Left forelimb (tissue), 1 donor: Measurements from ENCODE around the gene ZNF366.

Source experiments
- DNase-seq: peaks from one replicate; pipeline ENCODE4 v3.0.0-alpha.2; 2018; ENCODE audit warnings: low spot score

ZNF366 gene, protein sequence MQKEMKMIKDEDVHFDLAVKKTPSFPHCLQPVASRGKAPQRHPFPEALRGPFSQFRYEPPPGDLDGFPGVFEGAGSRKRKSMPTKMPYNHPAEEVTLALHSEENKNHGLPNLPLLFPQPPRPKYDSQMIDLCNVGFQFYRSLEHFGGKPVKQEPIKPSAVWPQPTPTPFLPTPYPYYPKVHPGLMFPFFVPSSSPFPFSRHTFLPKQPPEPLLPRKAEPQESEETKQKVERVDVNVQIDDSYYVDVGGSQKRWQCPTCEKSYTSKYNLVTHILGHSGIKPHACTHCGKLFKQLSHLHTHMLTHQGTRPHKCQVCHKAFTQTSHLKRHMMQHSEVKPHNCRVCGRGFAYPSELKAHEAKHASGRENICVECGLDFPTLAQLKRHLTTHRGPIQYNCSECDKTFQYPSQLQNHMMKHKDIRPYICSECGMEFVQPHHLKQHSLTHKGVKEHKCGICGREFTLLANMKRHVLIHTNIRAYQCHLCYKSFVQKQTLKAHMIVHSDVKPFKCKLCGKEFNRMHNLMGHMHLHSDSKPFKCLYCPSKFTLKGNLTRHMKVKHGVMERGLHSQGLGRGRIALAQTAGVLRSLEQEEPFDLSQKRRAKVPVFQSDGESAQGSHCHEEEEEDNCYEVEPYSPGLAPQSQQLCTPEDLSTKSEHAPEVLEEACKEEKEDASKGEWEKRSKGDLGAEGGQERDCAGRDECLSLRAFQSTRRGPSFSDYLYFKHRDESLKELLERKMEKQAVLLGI

DNA sequence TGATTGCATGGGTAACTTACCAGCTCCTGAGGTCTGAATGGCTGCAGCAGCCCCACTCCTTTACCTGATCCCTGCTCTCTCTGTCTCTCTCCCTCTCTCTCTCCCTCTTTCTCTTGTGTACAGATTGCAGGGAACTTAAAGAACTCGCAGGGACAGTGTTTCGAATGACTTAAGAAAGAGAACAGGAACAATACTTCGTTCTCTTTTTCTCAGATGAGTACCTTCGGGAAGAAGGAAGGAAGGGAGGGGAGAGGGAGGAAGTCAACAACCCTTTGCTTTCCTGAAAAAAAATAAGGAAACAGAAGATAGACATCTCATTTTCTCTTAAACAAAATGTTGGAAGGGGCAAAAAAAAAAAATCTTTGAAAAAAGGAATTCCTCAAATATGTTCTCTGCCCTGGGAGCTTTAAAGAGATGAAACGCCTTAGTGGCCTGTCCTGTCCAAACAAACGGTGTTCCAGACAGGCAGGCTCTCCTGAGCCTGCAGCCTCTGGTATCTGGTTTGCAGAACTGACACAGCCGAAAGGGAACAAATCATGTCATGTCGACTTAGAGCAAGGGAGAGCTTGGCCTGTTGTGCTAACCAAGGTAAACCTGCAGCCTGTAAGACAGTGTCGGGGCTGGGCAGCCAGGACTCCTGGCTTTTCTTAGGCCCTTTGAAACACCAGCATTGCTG lies at the start of gene ZNF366:
Gene ZNF366 (minus strand): TSS at position 180 of the 676 bp plus-strand sequence. CDS start 45,914 bp downstream, outside the sequence.
- DNase-seq: no peak

DNA sequence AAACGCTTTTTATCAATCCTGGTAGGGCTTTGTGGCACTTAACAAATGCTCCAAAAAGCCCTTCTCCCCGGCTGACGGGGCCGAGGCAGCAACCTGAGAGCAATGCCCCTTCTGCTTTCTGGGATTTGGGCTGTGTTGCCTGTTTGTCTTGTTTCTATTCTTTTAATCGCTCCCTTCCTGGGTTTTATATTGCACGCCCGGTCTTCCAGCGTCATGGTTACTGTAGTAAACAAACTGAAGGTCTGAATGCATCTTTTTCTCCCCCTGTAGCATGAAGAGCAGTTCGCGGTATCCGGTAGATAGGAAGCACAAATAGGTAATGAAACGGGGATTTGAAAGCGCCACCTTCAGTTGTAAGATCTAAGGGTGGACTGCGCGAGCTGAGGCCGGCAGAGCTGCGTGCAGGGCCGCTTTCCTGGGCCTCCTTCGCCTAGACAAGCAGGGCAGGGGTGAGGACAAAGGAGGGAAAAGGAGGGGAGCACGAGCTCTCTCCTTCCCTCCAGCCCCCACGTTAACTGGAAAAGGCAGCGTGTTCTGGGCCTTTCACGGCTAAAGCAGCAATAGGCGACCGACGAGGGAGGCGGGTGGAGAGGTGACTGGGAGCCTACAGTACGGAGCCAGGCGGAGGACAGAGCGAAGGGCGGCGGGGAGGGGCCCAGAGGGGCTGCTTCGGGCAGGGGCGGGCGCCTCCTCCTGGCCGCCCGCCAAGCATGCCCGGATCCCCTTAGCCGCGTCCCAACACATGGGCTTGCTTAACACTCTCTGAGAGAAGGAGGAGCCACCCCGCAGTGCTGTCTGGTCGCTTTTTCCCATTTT lies 49.3 kb upstream of the ZNF366 start:
- peak; percentile 87 for DNase-seq

DNA sequence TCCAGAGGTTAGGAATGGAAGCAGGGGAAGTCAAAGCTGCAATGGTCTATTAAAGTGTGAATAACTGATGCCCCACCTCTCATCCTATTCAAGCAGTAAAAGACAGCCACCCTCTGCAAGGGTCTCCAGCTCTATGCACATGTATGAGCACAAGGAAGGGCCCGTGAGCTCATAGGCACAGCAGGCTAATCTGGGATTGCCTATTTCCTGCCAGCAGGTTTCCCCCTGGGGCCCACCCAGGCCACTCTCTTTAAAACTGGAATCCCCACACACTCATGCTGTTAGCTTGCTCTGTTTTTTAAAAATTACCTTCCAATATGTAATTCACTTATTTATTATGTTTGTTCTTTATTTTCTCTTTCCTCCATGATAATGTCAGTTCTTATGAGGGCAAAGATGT lies 48.7 kb upstream of the ZNF366 start:
- no peak for DNase-seq

DNA sequence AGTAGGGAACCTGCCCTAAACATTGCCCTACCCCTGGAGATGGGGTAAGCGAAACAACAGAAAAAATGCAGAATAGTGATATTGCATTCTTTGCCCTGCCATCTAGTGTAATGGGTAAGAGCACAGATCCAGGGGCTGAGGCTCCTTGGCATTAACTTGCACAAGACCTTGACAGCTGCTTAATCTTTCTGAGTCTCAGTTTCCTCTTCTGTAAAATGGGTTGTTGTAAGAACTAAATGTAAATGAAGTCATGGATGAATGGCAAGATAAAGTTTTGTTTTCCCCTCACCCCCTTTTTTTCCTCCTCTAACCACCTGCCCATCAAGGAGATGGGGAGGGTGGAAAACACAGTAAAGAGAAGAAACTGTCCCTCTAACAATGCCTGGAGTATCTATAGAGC lies 47.7 kb upstream of the ZNF366 start:
- DNase-seq: no peak

DNA sequence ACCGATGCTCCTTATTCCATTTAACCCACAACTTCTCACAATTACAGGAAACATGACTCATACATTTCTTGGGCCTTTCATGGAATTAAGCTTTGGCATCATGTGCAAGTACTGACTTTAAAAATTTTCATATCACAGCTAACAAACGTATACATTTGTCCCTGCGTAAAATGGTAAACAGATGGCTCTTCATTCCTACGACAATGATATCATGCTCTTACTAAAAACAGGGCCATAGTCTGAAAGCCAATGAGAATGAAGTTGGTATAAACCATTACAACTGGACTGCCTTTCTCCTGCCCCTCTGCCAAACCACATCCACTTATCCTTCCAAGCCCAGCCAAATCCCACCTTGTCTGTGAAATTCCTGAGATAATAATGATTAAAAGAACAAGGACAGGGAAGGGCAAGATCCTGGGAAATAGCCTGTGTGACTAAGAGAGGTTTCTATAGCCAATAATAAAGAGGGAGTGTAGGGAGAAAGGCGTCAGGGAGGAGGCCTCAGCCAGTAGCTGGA lies 44.9 kb upstream of the ZNF366 start:
- DNase-seq: no peak

DNA sequence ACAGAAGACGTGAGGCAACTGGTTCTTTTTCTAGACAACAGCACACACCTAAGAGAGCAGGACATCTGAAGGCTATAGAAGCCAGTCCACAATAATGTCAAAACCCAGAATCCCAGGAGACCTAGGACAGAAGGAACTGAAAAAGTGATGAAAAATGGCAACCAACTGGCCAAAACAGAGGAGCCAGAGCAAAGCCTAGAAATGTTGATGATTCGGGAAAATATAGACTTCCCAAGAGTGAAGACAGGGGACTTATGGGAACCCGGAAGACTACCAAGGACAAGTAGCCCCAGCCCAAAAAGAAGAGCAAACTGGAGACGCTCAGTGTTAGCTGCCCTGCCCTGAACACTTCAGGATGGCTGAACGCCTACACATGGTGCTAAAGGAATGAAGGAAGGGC lies 43.4 kb upstream of the ZNF366 start:
- DNase-seq: no peak

DNA sequence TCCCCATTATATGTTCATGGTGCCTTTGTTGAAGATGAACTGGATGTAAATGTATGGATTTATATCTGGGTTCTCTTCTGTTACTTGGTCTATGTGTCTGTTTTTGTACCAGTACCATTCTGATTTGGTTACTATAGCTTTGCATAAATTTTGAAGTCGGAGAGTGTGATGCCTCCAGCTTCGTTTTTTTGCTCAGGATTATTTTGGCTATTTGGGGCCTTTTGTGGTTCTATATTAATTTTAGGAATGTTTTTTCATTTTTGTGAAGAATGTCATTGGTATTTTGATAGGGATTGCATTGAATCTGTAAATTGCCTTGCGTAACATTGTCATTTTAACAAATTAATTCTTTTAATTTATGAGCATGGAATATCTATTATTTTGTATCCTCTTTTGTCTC lies 36.6 kb upstream of the ZNF366 start:
- DNase-seq: no peak

DNA sequence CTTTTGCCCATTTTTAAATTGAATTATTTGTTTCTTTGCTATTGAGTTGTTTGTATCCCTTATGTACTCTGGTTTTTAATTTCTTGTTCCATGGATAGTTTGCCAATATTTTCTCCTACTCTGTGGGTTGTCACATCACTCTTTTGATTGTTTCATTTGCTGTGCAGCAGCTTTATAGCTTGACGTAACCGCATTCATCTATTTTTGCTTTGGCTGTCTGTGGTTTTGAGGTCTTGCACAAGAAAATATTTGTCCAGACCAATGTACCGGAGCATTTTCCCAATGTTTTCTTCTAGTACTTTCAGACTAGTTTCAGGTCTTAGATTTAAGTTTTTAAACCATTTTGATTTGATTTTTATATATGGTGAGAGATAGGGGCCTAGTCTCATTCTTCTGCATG lies 36.2 kb upstream of the ZNF366 start:
- no peak for DNase-seq

DNA sequence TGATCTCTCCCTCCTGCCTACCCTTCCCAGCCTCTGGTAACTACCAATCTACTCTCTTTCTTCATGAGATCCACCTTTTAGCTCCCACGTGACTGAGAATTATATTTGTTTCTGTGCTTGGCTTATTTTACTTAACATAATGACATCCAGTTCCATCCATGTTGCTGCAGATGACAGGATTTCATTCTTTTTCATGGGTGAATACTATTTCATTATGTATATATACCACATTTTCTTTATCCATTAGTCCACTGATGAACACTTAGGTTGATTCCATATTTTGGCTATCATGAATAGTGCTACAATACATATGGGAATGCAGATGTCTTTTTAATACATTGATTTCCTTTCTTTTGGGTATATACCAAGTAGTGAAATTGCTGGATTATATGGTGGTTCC lies 35.5 kb upstream of the ZNF366 start:
- no peak for DNase-seq

DNA sequence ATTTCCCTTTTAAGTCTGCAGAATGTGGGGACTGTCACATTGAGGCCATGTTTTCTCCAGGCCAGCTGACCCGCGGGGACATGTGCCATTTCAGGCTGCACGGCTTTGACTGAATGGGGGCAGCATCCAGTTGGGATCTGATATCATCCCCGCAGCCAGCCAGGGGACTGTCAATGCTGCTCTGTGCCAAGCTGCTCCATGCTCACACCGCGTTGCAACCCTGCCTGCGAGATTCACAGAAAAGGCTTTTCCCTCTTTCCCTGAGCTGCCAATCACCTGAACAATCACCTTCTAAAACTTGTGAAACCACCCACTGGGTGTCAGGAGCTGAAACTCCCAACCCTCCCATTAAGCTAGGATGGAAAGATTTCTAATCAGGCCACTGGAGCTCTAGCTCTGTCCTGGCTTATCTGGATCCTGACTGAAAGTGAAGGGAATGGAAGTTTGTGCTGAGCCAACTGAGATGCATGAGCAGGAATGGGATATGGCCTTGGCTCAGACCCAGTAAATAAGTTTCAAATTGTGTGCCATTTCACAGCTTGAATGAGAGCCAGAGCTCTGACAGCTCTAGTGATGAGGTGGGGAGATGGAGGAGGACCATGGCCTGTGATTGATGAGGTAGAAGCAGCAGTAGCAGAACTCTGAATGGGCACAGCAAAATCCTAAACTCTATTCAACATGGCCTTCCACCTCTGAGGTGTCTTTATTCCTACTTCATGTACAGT lies 34.5 kb upstream of the ZNF366 start:
- DNase-seq: no peak

DNA sequence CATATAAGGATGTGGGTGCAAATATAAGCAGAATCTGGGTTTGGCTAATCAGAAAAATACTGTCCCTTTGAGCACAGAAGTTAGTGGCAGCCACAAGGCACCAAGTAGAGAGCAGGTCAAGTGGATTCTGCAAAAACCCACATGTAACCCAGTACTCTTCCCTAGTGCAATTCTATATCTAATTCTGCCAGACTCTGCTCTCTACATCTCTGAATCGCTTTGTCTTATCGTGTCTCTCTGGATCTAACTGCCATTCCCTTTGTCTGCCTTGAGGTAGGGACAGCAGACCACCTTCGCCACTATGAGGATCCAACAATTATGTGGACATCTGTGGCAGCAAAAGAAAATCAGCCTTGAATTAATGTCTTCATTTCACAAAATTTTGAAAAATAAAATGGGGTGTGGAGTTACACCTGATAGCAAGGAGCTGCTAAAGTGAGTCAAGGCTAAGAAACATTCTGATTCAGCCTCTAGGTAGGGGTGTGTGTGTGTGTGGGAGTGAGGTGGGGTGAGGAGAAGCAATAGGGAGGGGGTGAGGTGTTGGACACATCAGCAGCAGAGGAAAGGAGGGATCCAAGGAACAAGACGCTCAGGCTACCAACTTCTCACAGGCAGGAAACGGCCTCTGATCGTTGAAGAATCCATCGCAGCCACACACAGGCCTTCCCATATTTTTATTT lies 33.7 kb upstream of the ZNF366 start:
- DNase-seq: no peak

DNA sequence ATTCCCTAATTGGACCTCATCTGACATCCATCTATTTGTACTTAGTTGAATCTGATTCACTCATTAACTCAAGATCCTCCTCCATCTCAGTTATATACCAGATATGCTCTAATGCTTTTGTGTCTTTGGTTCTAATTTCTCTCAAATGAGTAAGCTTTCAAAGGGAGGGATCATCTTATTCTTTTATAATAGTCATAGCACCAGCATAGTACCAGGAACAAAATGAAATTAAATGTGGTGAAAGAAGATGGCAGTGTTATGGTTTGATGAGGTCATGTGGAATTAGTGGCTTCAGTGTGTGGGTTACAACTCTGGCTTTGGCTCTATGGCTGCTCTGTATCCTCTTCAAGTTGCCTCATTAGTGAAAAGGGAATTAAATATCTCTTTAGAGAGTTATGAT lies 32.5 kb upstream of the ZNF366 start:
- DNase-seq: no peak

DNA sequence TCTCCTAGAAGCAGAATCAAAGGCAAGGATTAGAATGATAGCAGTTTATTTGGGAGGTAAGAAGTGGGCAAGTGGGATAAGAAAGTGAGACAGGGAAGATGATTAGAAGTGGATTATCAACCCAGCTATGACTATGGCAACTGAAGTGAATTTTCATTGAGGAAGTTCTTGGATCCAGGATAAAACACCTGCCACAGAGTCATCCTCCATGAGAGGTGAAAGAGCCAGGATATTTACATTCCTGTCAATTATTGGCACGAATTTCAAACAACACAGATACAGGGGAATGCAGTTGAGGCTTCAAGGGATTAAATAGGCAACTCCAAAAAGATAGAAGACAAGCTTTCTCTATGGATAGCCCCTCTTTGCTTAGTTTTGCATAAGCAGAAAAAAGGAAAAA lies 31.8 kb upstream of the ZNF366 start:
- no peak for DNase-seq

DNA sequence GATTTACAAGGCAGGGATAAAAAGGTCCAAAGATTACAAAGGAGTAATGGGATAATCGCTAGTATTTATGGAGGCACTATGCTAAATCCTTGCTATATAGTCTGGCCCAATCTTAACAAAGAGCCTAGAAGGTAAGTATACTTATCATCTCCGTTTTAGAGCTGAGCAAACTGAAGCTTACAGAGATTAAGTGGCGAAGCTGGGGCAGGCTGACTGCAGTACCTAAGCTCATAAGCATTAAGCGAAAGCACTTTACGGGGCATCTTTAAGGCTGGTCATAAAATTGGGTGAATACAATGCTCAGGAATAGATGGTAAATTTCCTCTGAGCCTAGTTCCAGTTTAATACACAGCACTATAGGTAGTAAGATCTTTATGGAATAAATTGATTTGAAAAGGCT lies 30.0 kb upstream of the ZNF366 start:
- no peak for DNase-seq

DNA sequence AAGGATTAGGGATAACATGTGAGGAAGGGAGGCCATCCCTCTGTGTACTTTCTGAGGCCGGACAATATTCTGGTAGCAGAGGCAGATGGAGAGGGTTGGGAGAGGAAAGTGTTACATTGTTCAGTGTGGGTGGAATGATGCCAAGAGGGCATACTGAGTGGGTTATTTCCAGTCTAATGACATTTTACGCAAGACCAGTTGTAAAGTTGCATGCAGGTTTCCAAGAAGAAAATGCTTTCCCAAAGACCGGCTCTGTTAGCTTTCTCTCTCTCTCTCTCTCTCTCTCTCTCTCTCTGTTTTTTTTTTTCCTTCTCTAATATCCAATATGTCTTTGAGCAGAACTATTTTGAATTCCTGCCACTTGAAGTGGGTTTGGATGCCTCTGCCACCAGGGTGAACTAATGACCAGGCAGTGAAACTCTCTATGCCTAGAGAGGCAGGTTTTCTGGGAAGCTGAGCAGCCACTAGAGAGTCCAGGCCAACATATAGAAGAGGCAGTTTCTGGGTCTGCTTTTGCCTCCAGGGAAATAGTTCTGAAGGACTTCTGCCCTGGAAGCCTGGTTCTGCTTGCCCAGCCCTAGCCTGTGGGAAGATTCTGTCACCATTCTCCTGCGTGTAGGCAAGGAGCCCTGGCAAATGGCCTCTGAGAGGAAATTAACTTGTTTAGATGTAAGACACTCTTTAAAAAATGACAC lies 24.4 kb upstream of the ZNF366 start:
- no peak for DNase-seq

DNA sequence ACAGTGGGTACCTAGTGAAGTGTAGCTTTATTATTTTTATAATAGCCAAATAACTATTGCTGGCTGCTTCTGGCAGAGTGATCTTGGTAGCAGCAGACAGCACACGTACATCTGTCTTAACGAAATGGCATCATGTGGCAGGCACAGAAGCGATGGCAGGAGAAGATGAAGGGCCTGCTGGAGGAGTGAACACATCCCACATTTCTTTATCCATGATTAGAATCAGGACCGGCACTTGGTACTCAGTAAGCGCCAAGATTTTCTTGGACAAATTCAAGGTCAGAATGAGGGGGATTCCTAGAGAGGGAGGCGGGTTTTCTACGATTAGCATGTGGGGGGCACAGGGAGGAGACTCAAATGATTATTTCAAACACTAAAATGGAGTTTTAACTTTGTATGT lies 23.0 kb upstream of the ZNF366 start:
- DNase-seq: no peak

DNA sequence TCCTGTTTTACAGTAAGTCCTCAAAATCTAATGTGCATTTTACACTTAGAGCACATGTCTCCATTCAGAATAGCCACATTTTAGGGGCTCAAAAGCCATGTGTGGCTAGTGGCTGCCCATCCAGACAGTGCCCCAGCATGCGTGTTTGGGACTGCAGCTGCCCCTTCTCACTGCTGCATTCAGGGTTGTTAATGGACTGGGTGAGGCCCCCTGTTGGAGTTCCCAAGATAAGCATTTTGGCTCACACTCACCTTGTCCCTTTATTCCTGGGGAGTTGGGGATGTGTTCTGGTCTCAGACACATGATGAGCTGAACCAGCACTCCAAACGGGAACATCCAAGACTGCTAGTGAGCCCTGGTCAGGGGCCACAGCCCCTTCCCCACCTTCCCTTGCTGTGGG lies 22.2 kb upstream of the ZNF366 start:
- DNase-seq: no peak

DNA sequence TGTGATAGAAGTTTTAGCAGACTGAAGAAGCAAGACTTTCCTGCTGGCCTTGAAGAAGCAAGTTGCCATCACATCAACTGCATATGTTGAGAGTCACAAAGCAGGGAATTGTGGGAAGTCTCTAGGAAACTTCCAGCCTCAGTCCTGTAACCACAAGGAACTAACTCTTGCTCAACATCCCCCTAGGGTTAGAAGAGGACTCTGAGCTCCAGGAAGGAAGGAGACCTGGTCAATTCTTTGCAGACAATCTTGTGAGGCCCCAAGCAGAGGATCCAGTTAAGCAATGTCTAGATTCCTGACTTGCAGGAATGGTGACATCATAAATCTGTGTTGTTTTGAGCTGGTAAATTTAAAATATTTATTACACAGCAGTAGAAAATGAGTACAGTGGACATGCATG lies 18.6 kb upstream of the ZNF366 start:
- DNase-seq: no peak

DNA sequence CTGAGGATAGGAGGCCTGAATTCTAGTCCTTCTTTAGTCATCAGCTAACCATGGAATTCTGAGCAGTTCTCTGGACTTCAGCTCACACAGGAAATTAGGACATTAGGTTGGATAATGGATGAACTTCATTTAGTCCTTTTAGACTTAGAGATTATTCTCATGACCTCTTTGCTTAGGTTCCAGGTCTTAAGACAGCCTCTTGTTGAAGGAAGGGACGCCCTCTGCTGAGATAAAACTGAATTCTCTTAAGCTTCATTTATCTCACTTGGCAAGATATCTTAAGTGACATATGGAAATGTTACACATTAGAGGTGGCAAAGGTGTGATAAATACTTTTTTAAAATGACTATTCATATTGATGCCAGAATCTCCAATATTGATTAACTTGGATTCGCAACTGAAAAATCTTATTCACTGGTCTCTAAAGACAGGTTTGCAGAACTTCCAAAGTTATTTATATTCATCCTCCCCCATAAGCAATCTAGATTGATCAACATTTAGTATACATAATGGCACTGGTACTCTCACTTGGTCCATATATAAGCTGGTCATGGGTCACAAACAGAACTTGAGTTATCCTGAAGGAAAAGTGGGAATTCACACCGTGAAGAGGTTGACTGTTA lies 16.9 kb upstream of the ZNF366 start:
- DNase-seq: no peak

DNA sequence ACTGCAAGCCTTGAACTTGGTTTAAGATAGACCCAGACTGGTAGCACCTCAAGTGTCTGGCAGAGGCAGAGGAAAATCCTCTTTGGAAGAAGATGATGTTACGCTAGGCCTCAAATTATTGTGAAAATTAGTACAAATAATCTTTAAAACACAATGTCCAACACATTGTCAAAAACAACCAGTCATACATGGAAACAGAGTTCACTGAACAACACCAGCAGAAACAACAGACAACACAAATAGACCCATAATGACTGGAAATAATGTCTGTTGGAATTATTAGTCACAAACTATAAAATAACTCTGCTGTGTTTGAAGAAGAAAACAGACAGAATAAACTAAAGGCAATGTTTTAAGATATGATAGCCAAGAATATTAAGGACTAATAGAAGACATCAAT lies 15.4 kb upstream of the ZNF366 start:
- no peak for DNase-seq
